Upper lobe of left lung (tissue), 6 donors: ENCODE results near the gene DUSP8. TPM values are rescaled to one million over a fixed set of nuclear protein-coding genes. Genes with fewer than 3 reads are reported as not detected.

ENCODE experiments used
- ATAC-seq, 2 donors: fragments of 200-7000 bp; cut with Tn5 transposase; one replicate each; pipeline ENCODE4 v1.9.1; 2022; ENCODE audit warnings: mild to moderate bottlenecking in 2 of 2, moderate library complexity in 2 of 2; ENCODE audit not compliant: low FRiP score in 2 of 2
- DNase-seq, 2 donors: peaks; one replicate each; pipeline ENCODE4 v3.0.0-alpha.2; 2019 to 2020
- H3K27ac ChIP-seq, 4 donors: fragments of 200-600 bp; sonication (generic); one replicate each; pipeline ENCODE4 v1.5.1; 2016 to 2019
- H3K27me3 ChIP-seq, 4 donors: fragments of 200-600 bp; sonication (generic); one replicate each; pipeline ENCODE4 v1.5.1; 2017 to 2019
- H3K36me3 ChIP-seq, 4 donors: fragments of 200-600 bp; sonication (generic); one replicate each; pipeline ENCODE4 v1.5.1; 2016 to 2019
- H3K4me1 ChIP-seq, 4 donors: fragments of 200-600 bp; sonication (generic); one replicate each; pipeline ENCODE4 v1.5.1; 2018 to 2019
- H3K4me3 ChIP-seq, 4 donors: fragments of 200-600 bp; sonication (generic); one replicate each; pipeline ENCODE4 v1.5.1; 2017 to 2019; ENCODE audit warnings: mild to moderate bottlenecking in 2 of 4, moderate library complexity in 1 of 4
- H3K9me3 ChIP-seq, 4 donors: fragments of 200-600 bp; sonication (generic); one replicate each; pipeline ENCODE4 v1.5.1; 2018 to 2019
- EP300 ChIP-seq, 4 donors: sonication (generic); formaldehyde crosslinking; IDR thresholded peaks; one replicate each; pipeline ENCODE4 v1.5.1; 2017; ENCODE audit warnings: antibody characterized with exemption in 4 of 4, control low read depth in 2 of 4
- POLR2A ChIP-seq, 4 donors: fragments of 450-650 bp; IDR thresholded peaks; one replicate each; pipeline ENCODE4 v1.5.1; 2016 to 2017; ENCODE audit warnings: antibody characterized with exemption in 4 of 4, mild to moderate bottlenecking in 2 of 4
- POLR2AphosphoS5 ChIP-seq, 2 donors: sonication (generic); formaldehyde crosslinking; IDR thresholded peaks; one replicate each; pipeline ENCODE4 v1.5.1; 2017; ENCODE audit warnings: antibody characterized with exemption in 2 of 2
- whole genome bisulfite sequencing, 2 donors: methylation state at CpG; one replicate each; pipeline ENCODE4 v1.1.5; 2017 to 2018; 5-methylcytosine and 5-hydroxymethylcytosine counted together
- total RNA-seq, 6 donors: library from RNA; depleted of rRNA in 4 of 6; stranded (reverse); fragments of >200 nt in 4 of 6; gene quantifications; one replicate each; pipeline versions ENCODE4 v1.1.0 to v1.2.1, GENCODE V29; 2016 to 2021
- TF ChIP-seq, protein P1 (sequence below), 6 experiments: fragments of 450-650 bp in 4 of 6; fragments of 200-600 bp in 2 of 6; sonication (generic) in 2 of 6; IDR thresholded peaks; one replicate each; pipeline ENCODE4 v1.5.1; 2016 to 2019; ENCODE audit warnings: antibody characterized with exemption in 6 of 6
- donor health status: DM: no; HTN: no; CAD: no; lungs with moderate emphysema.
- donor health status: DM: no; HTN: yes; CAD: no; lungs with severe emphysema.

Gene DUSP8
- total RNA-seq, 6 donors from 2014 or later: 5.2 to 19.3 (median 13.5) TPM

- 68 to 70% methylated on average over 19 to 20 of the region's 20 CpGs for WGBS, 2 donors
- Histone ChIP-seq H3K27me3 (no peaks in the 10 kb centered on the region), H3K36me3 (peaks cover 2 to 12% (median 8%) of the 10 kb centered on the region in 4 donors), H3K9me3 (no peaks in the 10 kb centered on the region), H3K4me3 (no peak overlapping the region), H3K4me1 (peaks cover 57 to 74% (median 63%) of the 10 kb centered on the region in 4 donors), H3K27ac (peak overlapping the region; percentile 59 to 77 (median 63))
- ATAC-seq (no peak), DNase-seq (no peak)
- TF ChIP-seq POLR2AphosphoS5 (IDR thresholded peaks at IDR 0.05): peak in 1 of 2 donors; percentile 65
- TF ChIP-seq, protein P1, sequence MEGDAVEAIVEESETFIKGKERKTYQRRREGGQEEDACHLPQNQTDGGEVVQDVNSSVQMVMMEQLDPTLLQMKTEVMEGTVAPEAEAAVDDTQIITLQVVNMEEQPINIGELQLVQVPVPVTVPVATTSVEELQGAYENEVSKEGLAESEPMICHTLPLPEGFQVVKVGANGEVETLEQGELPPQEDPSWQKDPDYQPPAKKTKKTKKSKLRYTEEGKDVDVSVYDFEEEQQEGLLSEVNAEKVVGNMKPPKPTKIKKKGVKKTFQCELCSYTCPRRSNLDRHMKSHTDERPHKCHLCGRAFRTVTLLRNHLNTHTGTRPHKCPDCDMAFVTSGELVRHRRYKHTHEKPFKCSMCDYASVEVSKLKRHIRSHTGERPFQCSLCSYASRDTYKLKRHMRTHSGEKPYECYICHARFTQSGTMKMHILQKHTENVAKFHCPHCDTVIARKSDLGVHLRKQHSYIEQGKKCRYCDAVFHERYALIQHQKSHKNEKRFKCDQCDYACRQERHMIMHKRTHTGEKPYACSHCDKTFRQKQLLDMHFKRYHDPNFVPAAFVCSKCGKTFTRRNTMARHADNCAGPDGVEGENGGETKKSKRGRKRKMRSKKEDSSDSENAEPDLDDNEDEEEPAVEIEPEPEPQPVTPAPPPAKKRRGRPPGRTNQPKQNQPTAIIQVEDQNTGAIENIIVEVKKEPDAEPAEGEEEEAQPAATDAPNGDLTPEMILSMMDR (IDR thresholded peaks at IDR 0.05): no peak
- no peak for TF ChIP-seq POLR2A (IDR thresholded peaks at IDR 0.05)
- TF ChIP-seq EP300 (IDR thresholded peaks at IDR 0.05): peak in 1 of 4 donors; percentile 33
Observed at GRCh38 chr11:1532606-1533341, 39.3 kb downstream of the DUSP8 start.

- TF ChIP-seq POLR2AphosphoS5 (IDR thresholded peaks at IDR 0.05) (no peak), EP300 (IDR thresholded peaks at IDR 0.05) (no peak), POLR2A (IDR thresholded peaks at IDR 0.05) (no peak)
- TF ChIP-seq, protein P1 (IDR thresholded peaks at IDR 0.05): no peak
- DNase-seq (peak in 1 of 2 donors; percentile 76), ATAC-seq (peak in 1 of 2 donors; percentile 33)
- Histone ChIP-seq H3K4me1 (peaks cover 53 to 78% (median 61%) of the 10 kb centered on the region in 4 donors), H3K4me3 (no peak overlapping the region), H3K36me3 (peaks cover 2 to 12% (median 8%) of the 10 kb centered on the region in 4 donors), H3K27me3 (no peaks in the 10 kb centered on the region), H3K9me3 (no peaks in the 10 kb centered on the region), H3K27ac (peak overlapping the region in 2 of 4 donors; percentile 59 to 77)
- 88 to 92% methylated on average over 6 to 17 of the region's 17 CpGs for WGBS, 2 donors
Observed at GRCh38 chr11:1532014-1532586, 40.0 kb downstream of the DUSP8 start.

- WGBS, 2 donors: 79 to 86% methylated on average over 12 of the region's 12 CpGs
- no peaks in the 10 kb centered on the region for H3K27me3 ChIP-seq
- no peak for DNase-seq
- H3K27ac ChIP-seq: peak overlapping the region in 2 of 4 donors; percentile 59 to 77
- peaks cover 2 to 10% (median 8%) of the 10 kb centered on the region in 4 donors for H3K36me3 ChIP-seq
- no peak overlapping the region for H3K4me3 ChIP-seq
- H3K9me3 ChIP-seq: no peaks in the 10 kb centered on the region
- ATAC-seq: peak in 1 of 2 donors; percentile 3
- peaks cover 49 to 79% (median 61%) of the 10 kb centered on the region in 4 donors for H3K4me1 ChIP-seq
- TF ChIP-seq EP300 (IDR thresholded peaks at IDR 0.05) (no peak), POLR2A (IDR thresholded peaks at IDR 0.05) (no peak), POLR2AphosphoS5 (IDR thresholded peaks at IDR 0.05) (no peak)
Observed at GRCh38 chr11:1531449-1532013, 40.5 kb downstream of the DUSP8 start.

GRCh38 chr11:1530686-1531448 lies 41.2 kb downstream of the DUSP8 start:
- Histone ChIP-seq H3K4me1 (peaks cover 49 to 78% (median 56%) of the 10 kb centered on the region in 4 donors), H3K27ac (peak overlapping the region in 2 of 4 donors; percentile 59 to 77), H3K9me3 (no peaks in the 10 kb centered on the region), H3K4me3 (no peak overlapping the region), H3K36me3 (peaks cover 2 to 10% (median 6%) of the 10 kb centered on the region in 4 donors), H3K27me3 (no peaks in the 10 kb centered on the region)
- 96% methylated on average over 5 to 19 of the region's 19 CpGs for WGBS, 2 donors
- TF ChIP-seq EP300 (IDR thresholded peaks at IDR 0.05) (no peak), POLR2A (IDR thresholded peaks at IDR 0.05) (no peak), POLR2AphosphoS5 (IDR thresholded peaks at IDR 0.05) (no peak)
- TF ChIP-seq, protein P1 (IDR thresholded peaks at IDR 0.05): no peak
- ATAC-seq: no peak
- peak in 1 of 2 donors; percentile 65 for DNase-seq
